IMR-90 (cell line): ENCODE measurements around the gene PDHA2. TPM values are rescaled to one million over a fixed set of nuclear protein-coding genes. Genes with fewer than 3 reads are reported as not detected.

Source experiments
- microRNA-seq, 2 experiments: library from miRNA; stranded (forward) in 1 of 2; unstranded in 1 of 2; fragments of 10-50 nt in 1 of 2; fragments of <30 nt in 1 of 2; gene quantifications in 1 of 2; microRNA quantifications in 1 of 2; one replicate each; pipeline versions ENCODE3 to v1.1.0; 2013 to 2020; ENCODE audit not compliant: insufficient read depth in 1 of 2, insufficient read length in 1 of 2, unreplicated experiment in 1 of 2
- polyA plus RNA-seq, 3 experiments: library from polyadenylated mRNA; depleted of rRNA; stranded (reverse); fragments of >200 nt; gene quantifications; 2 replicates each; pipeline ENCODE4 v1.2.3, GENCODE V29; 2012; ENCODE audit warnings: low replicate concordance in 1 of 3
- small RNA-seq, 5 experiments: library from RNA; depleted of rRNA; stranded (forward); fragments of <200 nt; gene quantifications; one replicate each; pipeline ENCODE3, GENCODE V24; 2012
- total RNA-seq: library from RNA; depleted of rRNA; stranded (reverse); fragments of >200 nt; gene quantifications from 2 replicates; pipeline ENCODE4 v1.2.3, GENCODE V29; 2012

PDHA2 gene
- total and polyA plus RNA-seq, 2 of the 4 experiments (the other 2 are of a cell fraction), result not detected

Small RNAs within 50 kb of the gene (microRNA-seq; reads per million reads assigned to microRNA genes)
- gene RNU6-1059P (ENCODE audit: insufficient read depth, insufficient read length), result not detected

Small RNAs within 50 kb of the gene (small RNA-seq; reads per million reads assigned to genes)
- gene RNU6-1059P, result 0 reads per million in 5 experiments
